Testis (tissue), 3 donors: ENCODE measurements around the gene PYCR2. TPM values are rescaled to one million over a fixed set of nuclear protein-coding genes. Genes with fewer than 3 reads are reported as not detected.
A peak's percentile ranks its signal among the peaks of the same experiment; 100 is the strongest.
"Not testable (repeated sequence)": the region's sequence is repeated elsewhere in the genome, so short reads cannot be mapped to it uniquely, and the experiment has no call there.

ENCODE experiments used
- DNase-seq: peaks from one replicate; pipeline ENCODE4 v3.0.0-alpha.2; 2019
- H3K27ac ChIP-seq, 2 donors: fragments of 200-600 bp; sonication (generic); one replicate each; pipeline ENCODE4 v1.5.1; 2019
- H3K27me3 ChIP-seq: fragments of 200-600 bp; sonication (generic); one replicate; pipeline ENCODE4 v1.5.1; 2019
- H3K36me3 ChIP-seq: fragments of 200-600 bp; sonication (generic); one replicate; pipeline ENCODE4 v1.5.1; 2017; ENCODE audit warnings: low read depth; ENCODE audit errors: missing control alignments
- H3K4me1 ChIP-seq: fragments of 200-600 bp; sonication (generic); one replicate; pipeline ENCODE4 v1.5.1; 2019
- H3K4me3 ChIP-seq, 2 donors: fragments of 200-600 bp; sonication (generic); one replicate each; pipeline ENCODE4 v1.5.1; 2017 to 2019
- H3K9me3 ChIP-seq: fragments of 200-600 bp; sonication (generic); one replicate; pipeline ENCODE4 v1.5.1; 2017
- CTCF ChIP-seq, 3 experiments: fragments of 450-650 bp in 2 of 3; fragments of 200-600 bp in 1 of 3; sonication (generic) in 1 of 3; IDR thresholded peaks; one replicate each; pipeline ENCODE4 v1.5.1; 2016 to 2019; ENCODE audit warnings: antibody characterized with exemption in 3 of 3, mild to moderate bottlenecking in 2 of 3, moderate library complexity in 1 of 3
- POLR2A ChIP-seq: fragments of 450-650 bp; IDR thresholded peaks from one replicate; pipeline ENCODE4 v1.6.1; 2017; ENCODE audit warnings: antibody characterized with exemption, mild to moderate bottlenecking, moderate library complexity
- WGBS, 2 donors: methylation state at CpG; one replicate each; pipeline ENCODE4 v1.1.5; 2018; 5-methylcytosine and 5-hydroxymethylcytosine counted together
- intact Hi-C: fragments of 100-400 bp; cut with DNase I; formaldehyde crosslinking; loops from one replicate; pipeline ENCODE4 v1.15.1; 2023; ENCODE audit warnings: low total_unique reads
- polyA plus RNA-seq: library from polyadenylated mRNA; stranded (reverse); fragments of 350-450 nt; fragmentation: Illumina TruSeq; extraction: RNeasy Lipid Tissue Mini Kit (QIAGEN cat#74804); gene quantifications from one replicate; pipeline ENCODE4 v1.2.3, GENCODE V29; 2014; ENCODE audit warnings: low read depth, low replicate concordance; ENCODE audit not compliant: insufficient read depth
- total RNA-seq, 2 donors: library from RNA; depleted of rRNA; stranded (reverse); fragments of >200 nt; gene quantifications; one replicate each; pipeline ENCODE4 v1.2.3, GENCODE V29; 2016

PYCR2 gene
- total and polyA plus RNA-seq, 3 donors from 2014 or later = 60.7 to 85.3 (median 64.2) TPM

GRCh38 chr1:225931270-225932136 is 7.5 kb upstream of the PYCR2 start:
- H3K4me1 ChIP-seq = peaks cover 7% of the 10 kb centered on the region
- no peaks in the 10 kb centered on the region for H3K27me3 ChIP-seq
- H3K9me3 ChIP-seq = no peaks in the 10 kb centered on the region
- H3K36me3 ChIP-seq = no peaks in the 10 kb centered on the region
- no peak for DNase-seq
- intact Hi-C loops = no loop called here
- no peak overlapping the region for H3K27ac ChIP-seq
- WGBS, 2 donors = 72 to 80% methylated on average over 5 of the region's 5 CpGs
- TF ChIP-seq POLR2A = no peak
- TF ChIP-seq CTCF (IDR thresholded peaks at IDR 0.05) = no peak
- no peak overlapping the region for H3K4me3 ChIP-seq

DNA sequence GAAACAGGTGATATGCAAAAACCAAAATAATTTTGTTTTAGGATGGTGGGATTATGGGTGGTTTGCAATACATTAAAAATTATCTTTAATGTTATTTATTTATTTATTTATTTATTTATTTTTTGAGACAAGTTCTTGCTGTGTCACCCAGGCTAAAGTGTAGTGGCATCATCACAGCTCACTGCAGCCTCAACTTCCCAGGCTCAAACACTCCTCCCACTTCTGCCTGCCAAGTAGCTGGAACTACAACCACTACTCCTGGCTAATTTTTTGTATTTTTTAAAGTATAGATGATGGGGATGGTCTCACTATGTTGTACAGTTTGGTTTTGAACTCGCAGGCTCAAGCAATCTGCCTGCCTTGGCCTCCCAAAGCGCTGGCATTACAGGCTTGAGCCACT is 6.5 kb upstream of the PYCR2 start:
- no peaks in the 10 kb centered on the region for H3K27me3 ChIP-seq
- H3K9me3 ChIP-seq = no peaks in the 10 kb centered on the region
- peaks cover 7% of the 10 kb centered on the region for H3K4me1 ChIP-seq
- DNase-seq = no peak
- no peak overlapping the region for H3K4me3 ChIP-seq
- intact Hi-C loops = no loop called here
- 94 to 96% methylated on average over 2 of the region's 2 CpGs for WGBS, 2 donors
- no peak overlapping the region for H3K27ac ChIP-seq
- TF ChIP-seq CTCF (IDR thresholded peaks at IDR 0.05) = no peak
- no peak for TF ChIP-seq POLR2A
- no peaks in the 10 kb centered on the region for H3K36me3 ChIP-seq

DNA sequence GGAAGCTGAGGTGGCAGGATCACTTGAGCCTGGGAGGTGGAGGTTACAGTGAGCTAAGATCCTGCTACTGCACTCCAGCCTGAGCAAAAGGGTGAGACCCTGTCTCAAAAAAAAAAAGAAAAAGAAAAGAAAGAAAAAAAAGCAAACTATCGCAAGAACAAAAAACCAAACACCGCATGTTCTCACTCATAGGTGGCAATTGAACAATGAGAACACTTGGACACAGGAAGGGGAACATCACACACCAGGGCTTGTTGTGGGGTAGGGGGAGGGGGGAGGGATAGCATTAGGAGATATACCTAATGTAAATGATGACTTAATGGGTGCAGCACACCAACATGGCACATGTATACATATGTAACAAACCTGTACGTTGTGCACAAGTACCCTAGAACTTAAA is 5.4 kb upstream of the PYCR2 start:
- H3K4me3 ChIP-seq, DNase-seq, H3K27ac ChIP-seq, H3K27me3 ChIP-seq, intact Hi-C loops, H3K36me3 ChIP-seq, H3K9me3 ChIP-seq: not testable (repeated sequence)
- H3K4me1 ChIP-seq = peaks cover 11% of the 10 kb centered on the region
- WGBS, 2 donors = 89 to 94% methylated on average over 3 of the region's 3 CpGs

DNA sequence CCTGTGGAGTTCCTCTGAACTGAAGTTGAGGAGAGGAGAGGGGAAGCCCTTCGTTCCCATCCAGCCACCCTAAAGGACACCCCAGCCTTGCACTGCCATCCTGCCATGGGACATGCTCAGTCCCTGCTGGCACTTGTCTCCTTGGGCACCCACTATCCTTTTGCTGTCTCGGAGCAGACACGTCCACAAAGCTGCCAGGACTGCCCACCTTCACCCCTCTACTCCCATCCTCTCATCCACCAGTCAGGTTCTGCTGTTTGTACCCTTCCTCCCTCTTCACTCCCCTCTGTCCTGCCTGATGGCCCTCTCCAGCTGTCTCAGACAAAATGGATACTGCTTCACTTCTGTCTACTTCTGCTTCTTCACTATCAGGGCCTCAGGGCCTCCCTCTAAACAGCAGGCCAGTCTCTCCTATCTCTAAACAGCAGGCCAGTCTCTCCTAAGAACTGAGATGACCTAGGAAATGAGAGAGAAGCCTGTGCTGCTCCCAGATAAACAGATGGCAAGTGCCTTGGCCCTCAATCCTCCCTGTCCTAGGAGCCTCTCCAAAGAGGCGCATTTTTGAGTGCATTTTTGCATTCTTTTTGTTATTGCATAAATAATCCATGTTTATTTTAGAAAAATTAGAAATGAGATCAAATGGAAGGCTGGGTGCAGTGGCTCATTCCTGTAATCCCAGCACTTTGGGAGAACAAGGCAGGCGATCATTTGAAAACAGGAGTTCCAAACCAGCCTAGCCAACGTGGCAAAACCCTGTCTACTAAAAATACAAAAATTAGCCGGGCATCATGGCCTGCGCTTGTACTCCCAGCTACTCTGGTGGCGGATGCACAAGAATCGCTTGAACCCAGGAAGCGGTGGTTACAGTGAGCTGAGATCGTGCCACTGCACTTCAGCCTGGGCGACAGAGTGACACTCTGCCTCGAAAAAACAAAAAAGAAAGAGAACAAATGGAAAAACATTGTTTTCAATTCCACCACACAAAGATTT is 4.4 kb upstream of the PYCR2 start:
- Histone ChIP-seq H3K36me3 (no peaks in the 10 kb centered on the region), H3K27ac (peak overlapping the region in 1 of 2 donors; percentile 58), H3K27me3 (no peaks in the 10 kb centered on the region), H3K4me1 (peaks cover 11% of the 10 kb centered on the region), H3K9me3 (no peaks in the 10 kb centered on the region), H3K4me3 (no peak overlapping the region)
- TF ChIP-seq CTCF (IDR thresholded peaks at IDR 0.05) (no peak), POLR2A (no peak)
- 72% methylated on average over 12 to 14 of the region's 14 CpGs for WGBS, 2 donors
- no peak for DNase-seq
- intact Hi-C loops = no loop called here

GRCh38 chr1:225926551-225927113 is 2.6 kb upstream of the PYCR2 start:
- Histone ChIP-seq H3K27me3 (no peaks in the 10 kb centered on the region), H3K36me3 (no peaks in the 10 kb centered on the region), H3K4me1 (peaks cover 15% of the 10 kb centered on the region), H3K4me3 (no peak overlapping the region), H3K27ac (no peak overlapping the region), H3K9me3 (no peaks in the 10 kb centered on the region)
- DNase-seq = no peak
- no peak for TF ChIP-seq POLR2A
- intact Hi-C loops = no loop called here
- 91 to 93% methylated on average over 3 of the region's 3 CpGs for WGBS, 2 donors
